SK-N-SH treated with all-trans-retinoic acid at 6 μM for 48 hours (cell line): ENCODE data around the gene S100A6.

Experiments used
- ARNTL ChIP-seq: fragments of 450-650 bp; formaldehyde crosslinking; IDR thresholded peaks from 2 replicates; pipeline ENCODE4 v1.5.0; 2020; ENCODE audit warnings: low read depth, mild to moderate bottlenecking, moderate library complexity, borderline replicate concordance
- ESRRG ChIP-seq: fragments of 250-450 bp; sonication (Bioruptor Pico); IDR thresholded peaks from 2 replicates; pipeline ENCODE4 v1.6.1; 2021; ENCODE audit warnings: mild to moderate bottlenecking
- PATZ1 ChIP-seq: fragments of 250-450 bp; sonication (Bioruptor Pico); IDR thresholded peaks from 2 replicates; pipeline ENCODE4 v1.8.0; 2020; ENCODE audit warnings: mild to moderate bottlenecking, moderate library complexity, borderline replicate concordance
- SNAI2 ChIP-seq: fragments of 250-450 bp; sonication (Bioruptor Pico); IDR thresholded peaks from 2 replicates; pipeline ENCODE4 v1.5.0; 2020; ENCODE audit warnings: mild to moderate bottlenecking, moderate library complexity
- TSHZ2 ChIP-seq: fragments of 250-450 bp; sonication (Bioruptor Pico); IDR thresholded peaks from 2 replicates; pipeline ENCODE4 v1.5.0; 2020; ENCODE audit warnings: mild to moderate bottlenecking, moderate library complexity
- ZFP3 ChIP-seq: fragments of 250-450 bp; sonication (Bioruptor Pico); IDR thresholded peaks from 2 replicates; pipeline ENCODE4 v1.5.0; 2020; ENCODE audit warnings: mild to moderate bottlenecking, moderate library complexity
- ZFP30 ChIP-seq: fragments of 450-650 bp; formaldehyde crosslinking; IDR thresholded peaks from 2 replicates; pipeline ENCODE4 v1.5.0; 2022; ENCODE audit warnings: mild to moderate bottlenecking, moderate library complexity

- no peak for TF ChIP-seq ESRRG
- TF ChIP-seq SNAI2, result no peak
- no peak for TF ChIP-seq ARNTL
- no peak for TF ChIP-seq PATZ1 (CRISPR knock-in tag)
- no peak for TF ChIP-seq ZFP30 (CRISPR knock-in tag)
- TF ChIP-seq ZFP3, result no peak
- no peak for TF ChIP-seq TSHZ2
Measured at GRCh38 chr1:153583976-153584375, 48.2 kb upstream of the S100A6 start.
